Central memory CD8-positive, alpha-beta T cell (primary cell): ENCODE measurements around the gene GRID1.

ENCODE experiments used
- ATAC-seq: fragments of 150-1000 bp; cut with Tn5 transposase; replicated peaks from 2 replicates; pipeline ENCODE4 v1.10.0; 2022; ENCODE audit warnings: mild to moderate bottlenecking, moderate FRiP score, moderate number of reproducible peaks; ENCODE audit not compliant: poor library complexity, severe bottlenecking; ENCODE audit errors: extremely low read depth
- DNase-seq, 2 donors: peaks; one replicate each; pipeline ENCODE4 v3.0.0; 2021; ENCODE audit warnings: low spot score in 2 of 2
- H3K27ac Mint-ChIP-seq: one replicate; pipeline ENCODE4 v1.8.0; 2022; ENCODE audit warnings: low read depth, mild to moderate bottlenecking, moderate library complexity, mixed read lengths
- H3K27me3 Mint-ChIP-seq: one replicate; pipeline ENCODE4 v1.8.0; 2022; ENCODE audit warnings: mixed read lengths
- H3K36me3 Mint-ChIP-seq: one replicate; pipeline ENCODE4 v1.8.0; 2022; ENCODE audit warnings: mild to moderate bottlenecking, moderate library complexity, mixed read lengths; ENCODE audit not compliant: insufficient read depth
- H3K4me1 Mint-ChIP-seq: one replicate; pipeline ENCODE4 v1.8.0; 2022; ENCODE audit warnings: mixed read lengths
- H3K4me3 Mint-ChIP-seq: one replicate; pipeline ENCODE4 v1.8.0; 2022; ENCODE audit warnings: mild to moderate bottlenecking, moderate library complexity, mixed read lengths
- H3K9me3 Mint-ChIP-seq: one replicate; pipeline ENCODE4 v1.8.0; 2022; ENCODE audit warnings: mixed read lengths

Gene GRID1

GRCh38 chr10:86204421-86205305 is 161.9 kb downstream of the GRID1 start:
- no peaks in the 10 kb centered on the region for H3K36me3 Mint-ChIP-seq
- ATAC-seq (no peak), DNase-seq (no peak)
- H3K27me3 Mint-ChIP-seq, result peaks cover 63% of the 10 kb centered on the region
- no peaks in the 10 kb centered on the region for H3K9me3 Mint-ChIP-seq
- no peak overlapping the region for H3K27ac Mint-ChIP-seq
- no peaks in the 10 kb centered on the region for H3K4me1 Mint-ChIP-seq
- no peak overlapping the region for H3K4me3 Mint-ChIP-seq

- Mint-ChIP-seq H3K36me3 (no peaks in the 10 kb centered on the region), H3K4me3 (no peak overlapping the region), H3K27ac (no peak overlapping the region), H3K9me3 (no peaks in the 10 kb centered on the region), H3K4me1 (no peaks in the 10 kb centered on the region), H3K27me3 (peaks cover 60% of the 10 kb centered on the region)
- DNase-seq (no peak), ATAC-seq (no peak)
Observed at GRCh38 chr10:86203162-86203905, 163.3 kb downstream of the GRID1 start.

GRCh38 chr10:86202226-86202735 is 164.3 kb downstream of the GRID1 start:
- H3K27ac Mint-ChIP-seq, result no peak overlapping the region

GRCh38 chr10:86200867-86201266 is 165.7 kb downstream of the GRID1 start:
- H3K27ac Mint-ChIP-seq, result no peak overlapping the region
- peaks cover 69% of the 10 kb centered on the region for H3K27me3 Mint-ChIP-seq
- H3K9me3 Mint-ChIP-seq, result no peaks in the 10 kb centered on the region
- no peaks in the 10 kb centered on the region for H3K36me3 Mint-ChIP-seq
- DNase-seq (no peak), ATAC-seq (no peak)
- no peak overlapping the region for H3K4me3 Mint-ChIP-seq
- no peaks in the 10 kb centered on the region for H3K4me1 Mint-ChIP-seq

More at GRCh38 chr10:86202226-86202735, 164.3 kb downstream of the GRID1 start:
- Mint-ChIP-seq H3K36me3 (no peaks in the 10 kb centered on the region), H3K27me3 (peaks cover 60% of the 10 kb centered on the region), H3K9me3 (no peaks in the 10 kb centered on the region), H3K4me3 (no peak overlapping the region), H3K4me1 (no peaks in the 10 kb centered on the region)
- DNase-seq (no peak), ATAC-seq (no peak)

GRCh38 chr10:86200269-86200668 is 166.3 kb downstream of the GRID1 start:
- DNase-seq (no peak), ATAC-seq (no peak)
- Mint-ChIP-seq H3K27me3 (peaks cover 75% of the 10 kb centered on the region), H3K36me3 (no peaks in the 10 kb centered on the region), H3K4me3 (no peak overlapping the region), H3K9me3 (no peaks in the 10 kb centered on the region), H3K27ac (no peak overlapping the region), H3K4me1 (no peaks in the 10 kb centered on the region)

- Mint-ChIP-seq H3K27ac (no peak overlapping the region), H3K27me3 (peaks cover 82% of the 10 kb centered on the region), H3K9me3 (no peaks in the 10 kb centered on the region), H3K4me3 (no peak overlapping the region), H3K36me3 (no peaks in the 10 kb centered on the region), H3K4me1 (no peaks in the 10 kb centered on the region)
- ATAC-seq, result no peak
- no peak for DNase-seq
Observed at GRCh38 chr10:86199041-86199440, 167.6 kb downstream of the GRID1 start.

- no peak for DNase-seq
- Mint-ChIP-seq H3K27me3 (peaks cover 79% of the 10 kb centered on the region), H3K4me1 (no peaks in the 10 kb centered on the region), H3K27ac (no peak overlapping the region), H3K4me3 (no peak overlapping the region), H3K9me3 (no peaks in the 10 kb centered on the region), H3K36me3 (no peaks in the 10 kb centered on the region)
- ATAC-seq, result no peak
Observed at GRCh38 chr10:86198271-86198670, 168.3 kb downstream of the GRID1 start.

GRCh38 chr10:86197166-86197790 is 169.3 kb downstream of the GRID1 start:
- Mint-ChIP-seq H3K9me3 (no peaks in the 10 kb centered on the region), H3K27me3 (peaks cover 75% of the 10 kb centered on the region), H3K27ac (no peak overlapping the region), H3K4me1 (no peaks in the 10 kb centered on the region), H3K4me3 (no peak overlapping the region), H3K36me3 (no peaks in the 10 kb centered on the region)
- no peak for ATAC-seq
- no peak for DNase-seq

- Mint-ChIP-seq H3K36me3 (no peaks in the 10 kb centered on the region), H3K4me1 (no peaks in the 10 kb centered on the region), H3K9me3 (no peaks in the 10 kb centered on the region), H3K27me3 (peaks cover 77% of the 10 kb centered on the region), H3K4me3 (no peak overlapping the region), H3K27ac (no peak overlapping the region)
- ATAC-seq (no peak), DNase-seq (no peak)
Observed at GRCh38 chr10:86195521-86196157, 171.0 kb downstream of the GRID1 start.

- Mint-ChIP-seq H3K36me3 (no peaks in the 10 kb centered on the region), H3K4me3 (no peak overlapping the region), H3K27me3 (peaks cover 77% of the 10 kb centered on the region), H3K27ac (no peak overlapping the region), H3K9me3 (no peaks in the 10 kb centered on the region), H3K4me1 (no peaks in the 10 kb centered on the region)
- DNase-seq (no peak), ATAC-seq (no peak)
Observed at GRCh38 chr10:86194684-86195083, 171.9 kb downstream of the GRID1 start.

GRCh38 chr10:86193841-86194240 is 172.8 kb downstream of the GRID1 start:
- Mint-ChIP-seq H3K36me3 (no peaks in the 10 kb centered on the region), H3K27me3 (peaks cover 83% of the 10 kb centered on the region)

GRCh38 chr10:86192691-86193090 is 173.9 kb downstream of the GRID1 start:
- DNase-seq (no peak), ATAC-seq (no peak)
- no peaks in the 10 kb centered on the region for H3K9me3 Mint-ChIP-seq
- no peaks in the 10 kb centered on the region for H3K36me3 Mint-ChIP-seq
- no peak overlapping the region for H3K4me3 Mint-ChIP-seq
- no peaks in the 10 kb centered on the region for H3K4me1 Mint-ChIP-seq
- H3K27ac Mint-ChIP-seq, result no peak overlapping the region
- peaks cover 92% of the 10 kb centered on the region for H3K27me3 Mint-ChIP-seq

More at GRCh38 chr10:86193841-86194240, 172.8 kb downstream of the GRID1 start:
- ATAC-seq (no peak), DNase-seq (no peak)
- Mint-ChIP-seq H3K9me3 (no peaks in the 10 kb centered on the region), H3K4me1 (no peaks in the 10 kb centered on the region), H3K4me3 (no peak overlapping the region), H3K27ac (no peak overlapping the region)
